Breast epithelium (tissue), 3 donors: ENCODE measurements around the gene C1orf210.

Source experiments
- POLR2A ChIP-seq: fragments of 450-650 bp; IDR thresholded peaks from one replicate; pipeline ENCODE4 v1.6.1; 2016; ENCODE audit warnings: antibody characterized with exemption, mild to moderate bottlenecking, moderate library complexity
- TF ChIP-seq, protein P1 (sequence below), 3 donors: fragments of 450-650 bp; IDR thresholded peaks; one replicate each; pipeline ENCODE4 v1.5.1; 2016 to 2017; ENCODE audit warnings: antibody characterized with exemption in 3 of 3, mild to moderate bottlenecking in 3 of 3, moderate library complexity in 3 of 3

GRCh38 chr1:43308635-43309404 is 23.4 kb upstream of the C1orf210 start:
- TF ChIP-seq, protein P1, sequence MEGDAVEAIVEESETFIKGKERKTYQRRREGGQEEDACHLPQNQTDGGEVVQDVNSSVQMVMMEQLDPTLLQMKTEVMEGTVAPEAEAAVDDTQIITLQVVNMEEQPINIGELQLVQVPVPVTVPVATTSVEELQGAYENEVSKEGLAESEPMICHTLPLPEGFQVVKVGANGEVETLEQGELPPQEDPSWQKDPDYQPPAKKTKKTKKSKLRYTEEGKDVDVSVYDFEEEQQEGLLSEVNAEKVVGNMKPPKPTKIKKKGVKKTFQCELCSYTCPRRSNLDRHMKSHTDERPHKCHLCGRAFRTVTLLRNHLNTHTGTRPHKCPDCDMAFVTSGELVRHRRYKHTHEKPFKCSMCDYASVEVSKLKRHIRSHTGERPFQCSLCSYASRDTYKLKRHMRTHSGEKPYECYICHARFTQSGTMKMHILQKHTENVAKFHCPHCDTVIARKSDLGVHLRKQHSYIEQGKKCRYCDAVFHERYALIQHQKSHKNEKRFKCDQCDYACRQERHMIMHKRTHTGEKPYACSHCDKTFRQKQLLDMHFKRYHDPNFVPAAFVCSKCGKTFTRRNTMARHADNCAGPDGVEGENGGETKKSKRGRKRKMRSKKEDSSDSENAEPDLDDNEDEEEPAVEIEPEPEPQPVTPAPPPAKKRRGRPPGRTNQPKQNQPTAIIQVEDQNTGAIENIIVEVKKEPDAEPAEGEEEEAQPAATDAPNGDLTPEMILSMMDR (IDR thresholded peaks at IDR 0.05), result no peak
- TF ChIP-seq POLR2A, result no peak
